GM19099 (cell line): ENCODE data around the gene BRCA1.

Source experiments
- POLR2A ChIP-seq: IDR thresholded peaks from 3 replicates; pipeline ENCODE4 v1.6.1; 2011; ENCODE audit warnings: low read depth; ENCODE audit not compliant: insufficient read length; ENCODE audit errors: extremely low read depth

BRCA1 gene

DNA sequence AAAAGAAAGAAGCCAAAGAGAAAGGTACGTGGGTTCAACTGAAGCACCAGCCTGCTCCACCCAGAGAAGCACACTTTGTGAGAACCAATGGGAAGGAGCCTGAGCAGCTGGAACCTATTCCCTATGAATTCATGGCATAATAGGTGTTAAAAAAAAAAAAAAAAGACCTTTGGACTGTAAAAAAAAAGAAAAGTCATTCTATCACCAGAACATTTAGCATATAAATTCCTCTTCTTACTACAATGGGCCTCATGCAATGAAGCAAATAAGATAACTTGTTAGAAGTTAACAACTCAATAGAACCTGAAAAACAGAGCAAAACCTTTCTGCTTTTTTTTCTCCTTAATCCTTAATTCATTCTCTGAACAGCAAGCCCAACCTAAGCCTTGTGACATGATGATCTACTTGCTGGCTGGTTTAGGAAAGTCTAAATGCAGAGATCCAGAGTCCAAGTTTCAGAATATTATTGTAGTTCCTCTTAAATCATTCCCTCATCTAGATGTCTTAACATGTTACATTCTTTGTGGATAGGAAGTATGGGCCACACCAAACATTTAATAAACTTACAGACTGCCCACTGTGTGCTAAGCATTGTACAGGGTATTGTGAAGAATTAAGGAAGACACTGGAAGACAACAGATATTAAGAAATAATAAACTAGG lies 45.4 kb downstream of the BRCA1 start:
- TF ChIP-seq POLR2A, result no peak

GRCh38 chr17:43074869-43075268 lies 50.3 kb downstream of the BRCA1 start:
- TF ChIP-seq POLR2A, result no peak

- TF ChIP-seq POLR2A, result no peak
Measured at GRCh38 chr17:43070872-43071271, 54.3 kb downstream of the BRCA1 start.

DNA sequence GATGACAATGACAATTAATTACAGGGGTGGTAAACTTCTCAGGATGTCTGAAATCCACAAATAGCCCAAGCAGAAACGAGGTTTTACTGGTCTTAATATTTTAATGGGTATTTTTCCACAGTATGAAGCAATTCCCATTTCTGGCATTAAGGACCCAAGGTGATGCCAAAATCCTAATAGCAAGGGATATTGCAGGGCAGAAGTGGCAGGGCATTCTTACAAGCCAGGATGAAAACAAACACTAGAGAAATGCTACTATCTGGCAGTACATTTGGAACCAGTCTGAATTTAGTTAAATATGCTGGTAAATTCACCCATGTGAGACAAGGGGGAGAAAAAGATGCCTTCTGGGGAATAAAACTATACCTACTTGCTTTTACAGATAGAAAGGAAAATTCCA lies 54.9 kb downstream of the BRCA1 start:
- no peak for TF ChIP-seq POLR2A

DNA sequence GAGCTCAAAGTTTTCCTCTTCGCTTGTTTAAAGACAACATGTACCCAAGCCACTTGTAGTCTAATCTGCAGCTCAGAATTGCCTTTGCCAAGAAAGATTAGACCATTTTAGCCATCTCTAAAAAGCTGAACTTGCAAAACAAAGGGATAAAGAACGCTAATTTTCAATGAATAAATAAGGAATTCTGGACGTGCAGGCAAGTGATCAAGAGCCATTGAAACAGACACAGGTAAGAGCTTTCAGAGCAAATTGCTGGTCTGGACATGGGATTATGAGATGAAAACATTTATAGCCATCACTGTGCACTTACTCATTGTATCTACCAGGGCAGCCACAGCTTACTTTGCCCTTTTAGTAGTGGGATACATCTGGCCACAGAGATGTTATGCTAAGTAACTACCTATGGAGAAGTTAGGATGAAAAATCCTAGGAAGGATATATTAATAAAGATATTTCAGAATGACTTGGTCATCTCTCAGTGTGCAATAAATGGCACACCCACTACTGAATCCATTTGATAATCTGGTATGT lies 55.7 kb downstream of the BRCA1 start:
- TF ChIP-seq POLR2A, result no peak

GRCh38 chr17:43068570-43069367 lies 56.4 kb downstream of the BRCA1 start:
- TF ChIP-seq POLR2A, result no peak

DNA sequence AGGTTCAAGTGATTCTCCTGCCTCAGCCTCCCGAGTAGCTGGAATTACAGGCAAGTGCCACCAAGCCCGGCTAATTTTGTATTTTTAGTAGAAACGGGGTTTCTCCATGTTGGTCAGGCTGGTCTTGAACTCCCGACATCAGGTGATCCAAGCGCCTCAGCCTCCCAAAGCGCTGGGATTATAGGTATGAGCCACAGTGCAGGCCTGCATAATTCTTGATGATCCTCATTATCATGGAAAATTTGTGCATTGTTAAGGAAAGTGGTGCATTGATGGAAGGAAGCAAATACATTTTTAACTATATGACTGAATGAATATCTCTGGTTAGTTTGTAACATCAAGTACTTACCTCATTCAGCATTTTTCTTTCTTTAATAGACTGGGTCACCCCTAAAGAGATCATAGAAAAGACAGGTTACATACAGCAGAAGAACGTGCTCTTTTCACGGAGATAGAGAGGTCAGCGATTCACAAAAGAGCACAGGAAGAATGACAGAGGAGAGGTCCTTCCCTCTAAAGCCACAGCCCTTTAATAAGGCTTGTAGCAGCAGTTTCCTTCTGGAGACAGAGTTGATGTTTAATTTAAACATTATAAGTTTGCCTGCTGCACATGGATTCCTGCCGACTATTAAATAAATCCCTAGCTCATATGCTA lies 62.1 kb downstream of the BRCA1 start:
- TF ChIP-seq POLR2A, result no peak

DNA sequence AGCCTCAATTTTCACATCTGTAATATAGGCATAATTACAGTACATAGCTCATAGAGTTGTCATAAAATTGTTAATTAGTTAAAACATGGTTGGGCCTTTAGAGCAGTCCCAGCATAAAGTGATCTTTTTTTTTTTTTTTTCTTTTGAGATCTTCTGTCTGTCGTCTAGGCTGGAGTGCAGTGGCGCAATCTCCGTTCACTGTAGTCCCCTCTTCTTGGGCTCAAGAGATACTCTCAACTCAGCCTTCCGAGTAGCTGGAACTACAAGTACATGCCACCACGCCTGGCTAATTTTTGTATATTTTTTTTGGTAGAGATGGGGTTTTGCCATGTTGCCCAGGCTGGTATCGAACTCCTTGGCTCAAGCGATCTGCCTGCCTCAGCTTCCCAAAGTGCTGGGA lies 69.1 kb downstream of the BRCA1 start:
- no peak for TF ChIP-seq POLR2A

GRCh38 chr17:43051969-43052368 lies 73.2 kb downstream of the BRCA1 start:
- no peak for TF ChIP-seq POLR2A

- TF ChIP-seq POLR2A, result no peak
Measured at GRCh38 chr17:43044024-43044423, 81.1 kb downstream of the BRCA1 start.

DNA sequence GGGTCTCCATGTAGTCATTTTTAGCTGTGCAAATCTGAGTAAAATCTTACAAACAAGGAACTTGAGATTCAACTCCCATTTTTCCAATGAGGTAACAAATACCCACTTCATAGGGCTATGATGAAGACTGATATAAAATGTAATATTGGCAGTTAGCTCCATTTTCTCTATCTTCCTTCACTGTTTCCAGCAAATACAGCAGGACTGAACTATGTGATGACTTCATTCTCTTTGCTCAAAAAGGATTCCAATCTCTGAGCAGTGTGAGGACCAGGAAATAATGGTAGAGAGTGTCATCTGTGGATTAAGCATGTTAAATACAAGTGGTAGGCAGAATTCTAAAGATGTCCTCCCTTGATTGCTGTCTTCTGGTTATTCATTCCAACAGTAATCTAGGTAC lies 81.9 kb downstream of the BRCA1 start:
- TF ChIP-seq POLR2A, result no peak

GRCh38 chr17:43042025-43042628 lies 83.0 kb downstream of the BRCA1 start:
- no peak for TF ChIP-seq POLR2A

DNA sequence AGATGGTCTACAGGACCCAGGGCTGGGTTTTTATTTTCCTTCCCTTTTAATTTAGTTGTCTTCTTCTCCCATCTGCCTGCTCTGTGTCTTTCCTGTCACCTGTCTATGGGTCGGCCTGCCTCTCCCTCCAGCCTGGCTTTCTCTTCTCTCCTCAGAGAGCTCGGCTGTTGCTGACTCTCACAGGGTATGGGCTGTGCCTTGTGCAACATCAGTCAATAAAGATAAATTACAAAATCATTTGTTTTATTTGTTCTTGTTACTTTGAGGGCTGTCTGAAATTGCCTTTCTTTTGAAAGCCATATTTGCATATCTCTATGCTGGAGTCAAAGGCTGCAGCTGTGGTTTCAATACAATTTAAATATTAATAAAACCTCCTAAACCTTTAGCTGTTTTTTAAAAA lies 84.5 kb downstream of the BRCA1 start:
- no peak for TF ChIP-seq POLR2A

GRCh38 chr17:43039646-43040045 lies 85.5 kb downstream of the BRCA1 start:
- no peak for TF ChIP-seq POLR2A

- no peak for TF ChIP-seq POLR2A
Measured at GRCh38 chr17:43034894-43035293, 90.3 kb downstream of the BRCA1 start.
